GM12873 (cell line): Measurements from ENCODE around the gene TENT5C.

Source experiments
- CTCF ChIP-seq: IDR thresholded peaks from 2 replicates; pipeline ENCODE4 v1.5.1; 2012; ENCODE audit warnings: low read depth, mild to moderate bottlenecking, moderate library complexity, low read length, control low read depth; ENCODE audit not compliant: insufficient read depth; ENCODE audit errors: missing control alignments

TENT5C gene

GRCh38 chr1:117665556-117666270 is 59.9 kb downstream of the TENT5C start:
- no peak for TF ChIP-seq CTCF

GRCh38 chr1:117669572-117669971 is 63.7 kb downstream of the TENT5C start:
- no peak for TF ChIP-seq CTCF

- no peak for TF ChIP-seq CTCF
Observed at GRCh38 chr1:117670976-117671780, 65.3 kb downstream of the TENT5C start.

GRCh38 chr1:117671781-117672501 is 66.1 kb downstream of the TENT5C start:
- TF ChIP-seq CTCF: peak; percentile 48

GRCh38 chr1:117672756-117673155 is 66.9 kb downstream of the TENT5C start:
- no peak for TF ChIP-seq CTCF

GRCh38 chr1:117673405-117673804 is 67.6 kb downstream of the TENT5C start:
- no peak for TF ChIP-seq CTCF
